DOHH2 (cell line): ENCODE data around the gene CEP70.

Experiments used
- EZH2phosphoT487 ChIP-seq: fragments of 200-600 bp; sonication (generic); IDR thresholded peaks from 2 replicates; pipeline ENCODE4 v1.6.1; 2017; ENCODE audit warnings: borderline replicate concordance, mild to moderate bottlenecking, antibody characterized with exemption, low read length, moderate library complexity, mixed read lengths
- TF ChIP-seq, protein P1 (sequence below): fragments of 200-600 bp; sonication (generic); IDR thresholded peaks from one replicate; pipeline ENCODE4 v1.5.1; 2014; ENCODE audit warnings: antibody characterized with exemption, mild to moderate bottlenecking, low read depth, low read length; ENCODE audit not compliant: poor library complexity, severe bottlenecking

DNA sequence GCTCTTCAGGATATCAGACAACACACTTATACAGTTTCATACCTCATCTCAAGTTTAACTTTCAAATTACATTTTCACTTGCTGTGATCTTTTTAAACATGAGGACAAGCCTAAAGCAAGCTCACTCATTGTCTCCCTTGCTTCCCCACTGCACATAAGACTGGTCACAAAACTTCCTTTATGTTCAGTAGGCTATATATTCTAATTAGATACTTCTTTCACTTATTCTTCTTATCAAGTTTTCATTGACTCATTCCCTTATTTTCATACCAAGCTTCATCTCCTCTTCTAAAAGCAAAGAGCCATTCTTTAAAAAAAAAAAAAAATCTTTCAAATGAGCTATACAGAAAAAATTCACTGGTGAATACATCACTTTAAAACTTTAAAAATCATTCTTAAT lies 97.0 kb downstream of the CEP70 start:
- TF ChIP-seq EZH2phosphoT487 = no peak
- TF ChIP-seq, protein P1, sequence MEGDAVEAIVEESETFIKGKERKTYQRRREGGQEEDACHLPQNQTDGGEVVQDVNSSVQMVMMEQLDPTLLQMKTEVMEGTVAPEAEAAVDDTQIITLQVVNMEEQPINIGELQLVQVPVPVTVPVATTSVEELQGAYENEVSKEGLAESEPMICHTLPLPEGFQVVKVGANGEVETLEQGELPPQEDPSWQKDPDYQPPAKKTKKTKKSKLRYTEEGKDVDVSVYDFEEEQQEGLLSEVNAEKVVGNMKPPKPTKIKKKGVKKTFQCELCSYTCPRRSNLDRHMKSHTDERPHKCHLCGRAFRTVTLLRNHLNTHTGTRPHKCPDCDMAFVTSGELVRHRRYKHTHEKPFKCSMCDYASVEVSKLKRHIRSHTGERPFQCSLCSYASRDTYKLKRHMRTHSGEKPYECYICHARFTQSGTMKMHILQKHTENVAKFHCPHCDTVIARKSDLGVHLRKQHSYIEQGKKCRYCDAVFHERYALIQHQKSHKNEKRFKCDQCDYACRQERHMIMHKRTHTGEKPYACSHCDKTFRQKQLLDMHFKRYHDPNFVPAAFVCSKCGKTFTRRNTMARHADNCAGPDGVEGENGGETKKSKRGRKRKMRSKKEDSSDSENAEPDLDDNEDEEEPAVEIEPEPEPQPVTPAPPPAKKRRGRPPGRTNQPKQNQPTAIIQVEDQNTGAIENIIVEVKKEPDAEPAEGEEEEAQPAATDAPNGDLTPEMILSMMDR = no peak
